Endometrial microvascular endothelial cells (primary cell): ENCODE measurements around the gene SATB1. TPM values are rescaled to one million over a fixed set of nuclear protein-coding genes. Genes with fewer than 3 reads are reported as not detected.

Experiments
- in situ Hi-C: cut with HindIII; loops from 2 replicates; pipeline ENCODE4 v1.10.0; 2017; ENCODE audit warnings: low sequenced_read_pairs, low pct_unique_long_range_greater_than_20kb; ENCODE audit errors: inconsistent ontology term
- total RNA-seq: library from RNA; depleted of rRNA; stranded (reverse); fragments of >200 nt; gene quantifications from one replicate; pipeline ENCODE4 v1.2.3, GENCODE V29; 2015; ENCODE audit errors: inconsistent ontology term

Gene SATB1
- total RNA-seq, 1 donor from 2014 or later, result 2.0 TPM

GRCh38 chr3:18436213-18436612, 11.1 kb upstream of the SATB1 start:
- in situ Hi-C loops, result no loop called here

- in situ Hi-C loops, result no loop called here
These were observed 9.6 kb upstream of the SATB1 start for GRCh38 chr3:18434711-18435110.

- in situ Hi-C loops, result no loop called here
These were observed 7.6 kb upstream of the SATB1 start for GRCh38 chr3:18432752-18433151.

GRCh38 chr3:18431266-18431665, 6.1 kb upstream of the SATB1 start:
- in situ Hi-C loops, result no loop called here

GRCh38 chr3:18428991-18429745, 4.0 kb upstream of the SATB1 start:
- in situ Hi-C loops, result no loop called here

- in situ Hi-C loops, result no loop called here
These were observed 2.9 kb upstream of the SATB1 start for GRCh38 chr3:18428036-18428435.

- in situ Hi-C loops, result no loop called here
These were observed 1.6 kb upstream of the SATB1 start for GRCh38 chr3:18426597-18427193.

- in situ Hi-C loops, result no loop called here
These were observed 610 bp upstream of the SATB1 start for GRCh38 chr3:18425641-18426257.

GRCh38 chr3:18424213-18424728, 868 bp downstream of the SATB1 start:
- in situ Hi-C loops, result no loop called here

- in situ Hi-C loops, result no loop called here
These were observed 1.5 kb downstream of the SATB1 start for GRCh38 chr3:18423401-18424212.

GRCh38 chr3:18422972-18423371, 2.2 kb downstream of the SATB1 start:
- in situ Hi-C loops, result no loop called here

GRCh38 chr3:18420555-18420954, 4.6 kb downstream of the SATB1 start:
- in situ Hi-C loops, result no loop called here

- in situ Hi-C loops, result no loop called here
These were observed 5.9 kb downstream of the SATB1 start for GRCh38 chr3:18419232-18419631.

GRCh38 chr3:18417904-18418572, 7.1 kb downstream of the SATB1 start:
- in situ Hi-C loops, result no loop called here

- in situ Hi-C loops, result no loop called here
These were observed 8.8 kb downstream of the SATB1 start for GRCh38 chr3:18416332-18416731.

GRCh38 chr3:18415839-18416238, 9.3 kb downstream of the SATB1 start:
- in situ Hi-C loops, result no loop called here

GRCh38 chr3:18415167-18415566, 10.0 kb downstream of the SATB1 start:
- in situ Hi-C loops, result no loop called here

- in situ Hi-C loops, result no loop called here
These were observed 12.5 kb downstream of the SATB1 start for GRCh38 chr3:18412684-18413083.

- in situ Hi-C loops, result no loop called here
These were observed 13.6 kb downstream of the SATB1 start for GRCh38 chr3:18411541-18411940.
